Kidney epithelial cell (primary cell): ENCODE measurements around the gene HERPUD1. TPM values are rescaled to one million over a fixed set of nuclear protein-coding genes. Genes with fewer than 3 reads are reported as not detected.

Source experiments
- DNase-seq: peaks from one replicate; pipeline ENCODE4 v3.0.0-alpha.2; 2010; ENCODE audit warnings: low read depth
- H3K27me3 ChIP-seq: 2 replicates; pipeline ENCODE4 v1.6.0; 2011; ENCODE audit warnings: low read length; ENCODE audit not compliant: control insufficient read depth, insufficient read depth
- H3K36me3 ChIP-seq: 2 replicates; pipeline ENCODE4 v1.5.1; 2011; ENCODE audit warnings: low read length; ENCODE audit not compliant: control insufficient read depth, insufficient read depth
- H3K4me3 ChIP-seq: 2 replicates; pipeline ENCODE4 v1.5.1; 2011; ENCODE audit warnings: low read depth, mild to moderate bottlenecking, control low read depth, low read length
- CTCF ChIP-seq: IDR thresholded peaks from 2 replicates; pipeline ENCODE4 v1.5.1; 2011; ENCODE audit warnings: mild to moderate bottlenecking, moderate library complexity, low read length, control low read depth, inconsistent platforms; ENCODE audit not compliant: insufficient read depth, poor library complexity, severe bottlenecking
- total RNA-seq: library from RNA; depleted of rRNA; stranded (reverse); fragments of >200 nt; gene quantifications from 2 replicates; pipeline ENCODE4 v1.2.3, GENCODE V29; 2015

The HERPUD1 gene
- total RNA-seq, 1 donor from 2014 or later: 321 TPM

DNA sequence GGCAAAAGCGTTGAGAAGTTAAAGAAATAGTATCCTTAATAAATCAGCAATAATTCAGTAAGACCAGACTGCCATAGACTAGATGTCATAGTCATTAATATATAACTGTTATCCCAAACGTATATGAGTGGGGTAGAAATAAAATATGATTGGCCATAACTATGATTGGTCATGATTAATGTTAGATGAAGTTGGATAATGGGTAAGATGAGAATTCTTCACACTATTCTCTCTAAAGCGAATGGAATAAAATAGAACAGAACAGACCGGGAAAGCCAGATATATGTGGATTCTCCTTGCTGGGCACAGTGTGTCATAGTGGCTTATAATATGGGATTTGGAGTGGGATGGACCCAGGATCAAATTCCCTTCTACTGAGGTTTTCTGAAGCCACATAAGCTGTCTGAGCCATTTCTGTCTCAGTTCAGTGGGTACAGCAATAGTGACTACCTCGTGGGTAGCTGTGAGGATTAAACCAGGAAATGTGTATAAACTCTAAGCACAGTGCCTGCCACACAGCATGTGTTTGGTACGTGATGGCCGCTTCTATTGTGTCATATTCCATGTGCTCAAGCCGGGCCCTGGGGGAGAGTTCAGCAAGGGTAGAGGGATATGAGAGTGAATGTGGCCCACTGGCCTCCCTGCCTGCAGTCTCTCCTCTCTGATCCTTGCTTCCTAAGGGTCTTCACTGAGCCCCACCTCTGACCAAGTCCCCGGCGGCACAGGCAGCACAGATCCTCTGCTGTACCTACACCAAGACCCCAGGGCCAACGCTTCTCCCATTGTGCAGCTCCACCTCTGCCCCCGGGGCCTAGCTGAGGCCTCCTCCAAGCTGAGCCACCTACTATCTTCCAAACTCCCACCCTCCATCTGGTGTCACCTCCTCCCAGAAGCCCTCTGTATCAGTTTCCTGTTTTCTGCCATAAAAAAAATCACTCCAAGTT lies 33.5 kb downstream of the HERPUD1 start:
- no peaks in the 10 kb centered on the region for H3K27me3 ChIP-seq
- TF ChIP-seq CTCF: no peak
- DNase-seq: no peak
- no peaks in the 10 kb centered on the region for H3K36me3 ChIP-seq
- no peak overlapping the region for H3K4me3 ChIP-seq

GRCh38 chr16:56966093-56966475 lies 34.1 kb downstream of the HERPUD1 start:
- Histone ChIP-seq H3K27me3 (no peaks in the 10 kb centered on the region), H3K36me3 (no peaks in the 10 kb centered on the region), H3K4me3 (no peak overlapping the region)
- TF ChIP-seq CTCF: no peak
- DNase-seq: no peak

DNA sequence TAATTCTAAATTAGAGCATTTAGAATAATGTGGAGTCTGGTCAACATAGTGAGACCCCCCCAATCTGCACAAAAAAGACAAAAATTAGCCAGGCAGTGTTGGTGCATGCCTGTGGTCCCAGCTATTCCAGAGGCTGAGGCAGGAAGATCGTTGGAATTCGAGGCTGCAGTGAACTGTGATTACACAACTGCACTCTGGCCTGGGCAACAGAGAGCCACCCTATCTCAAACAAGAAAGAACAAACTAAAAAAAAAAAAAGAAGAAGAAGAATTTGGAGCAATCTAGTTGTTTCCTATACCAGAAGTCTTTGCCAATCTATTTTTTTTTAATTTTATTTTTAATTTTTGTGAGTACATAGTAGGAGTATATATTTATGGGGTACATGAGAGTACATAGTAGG lies 35.8 kb downstream of the HERPUD1 start:
- H3K4me3 ChIP-seq: no peak overlapping the region
- DNase-seq: no peak
- no peak for TF ChIP-seq CTCF
- H3K27me3 ChIP-seq: no peaks in the 10 kb centered on the region
- no peaks in the 10 kb centered on the region for H3K36me3 ChIP-seq

DNA sequence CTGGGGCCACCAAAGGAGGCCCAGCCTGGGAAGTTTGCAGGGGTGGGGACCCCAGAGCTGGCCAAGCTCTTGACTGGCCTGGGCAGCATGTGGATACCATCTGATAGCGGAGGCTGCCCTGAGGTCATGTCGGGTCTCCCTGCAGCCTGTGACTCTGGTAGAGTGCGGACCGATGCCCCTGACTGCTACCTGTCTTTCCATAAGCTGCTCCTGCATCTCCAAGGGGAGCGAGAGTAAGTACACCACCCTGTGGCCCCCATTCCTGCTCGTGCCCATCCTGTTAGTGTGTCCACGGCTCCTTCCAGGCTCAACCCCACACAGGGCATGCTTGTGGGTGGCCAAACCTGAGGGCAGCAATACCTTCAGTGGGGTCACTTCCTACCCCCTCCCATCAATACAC lies 37.8 kb downstream of the HERPUD1 start:
- no peaks in the 10 kb centered on the region for H3K27me3 ChIP-seq
- no peak for DNase-seq
- no peak overlapping the region for H3K4me3 ChIP-seq
- no peaks in the 10 kb centered on the region for H3K36me3 ChIP-seq
- no peak for TF ChIP-seq CTCF

DNA sequence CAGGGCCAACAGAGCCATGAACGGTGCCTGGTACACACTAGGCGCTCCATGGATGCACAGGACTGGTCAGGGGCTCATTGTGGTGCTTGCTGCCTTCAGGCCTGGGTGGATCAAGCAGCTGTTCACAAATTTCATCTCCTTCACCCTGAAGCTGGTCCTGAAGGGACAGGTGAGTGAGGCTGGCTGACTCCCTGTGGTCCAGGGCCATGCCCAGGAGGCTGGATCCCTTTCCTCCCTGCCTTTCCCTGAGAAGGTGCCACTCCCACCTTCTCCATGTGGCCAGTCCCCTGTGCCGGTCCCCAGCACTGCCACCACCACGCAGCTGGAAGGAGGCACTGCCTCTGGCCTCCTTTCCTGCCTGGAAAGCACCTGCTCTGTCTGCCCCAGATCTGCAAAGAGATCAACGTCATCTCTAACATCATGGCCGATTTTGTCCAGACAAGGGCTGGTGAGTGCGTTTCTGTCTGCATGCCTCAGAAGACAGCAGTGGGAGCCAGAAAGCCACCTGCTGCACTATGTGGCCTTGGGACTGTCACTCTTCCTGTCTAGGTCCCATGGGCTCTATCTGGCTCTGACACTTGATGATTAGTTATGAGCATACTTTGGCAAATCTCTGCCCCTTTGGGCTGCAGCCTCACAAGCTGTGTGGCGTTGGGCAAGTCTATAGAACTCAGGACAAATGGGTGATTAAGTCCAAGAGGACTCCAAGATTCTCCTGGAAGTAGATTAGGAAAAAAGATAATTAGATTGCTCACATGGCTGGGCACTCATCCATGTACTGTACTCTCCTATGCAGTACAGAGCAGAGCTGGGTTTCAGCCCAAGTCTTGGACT lies 39.2 kb downstream of the HERPUD1 start:
- Histone ChIP-seq H3K27me3 (no peaks in the 10 kb centered on the region), H3K36me3 (no peaks in the 10 kb centered on the region), H3K4me3 (no peak overlapping the region)
- no peak for DNase-seq
- TF ChIP-seq CTCF: no peak
